GM12878 (cell line): Measurements from ENCODE around the gene TMED10.

Source experiments
- CEBPB ChIP-seq, 2 experiments: fragments of 150-350 bp in 1 of 2; IDR thresholded peaks; 2 replicates each; pipeline ENCODE4 v1.6.1; 2012 to 2014; ENCODE audit warnings: low read depth in 2 of 2, low read length in 2 of 2, borderline replicate concordance in 1 of 2, inconsistent platforms in 1 of 2
- CTCF ChIP-seq, 3 experiments: IDR thresholded peaks in 2 of 3; conservative IDR thresholded peaks in 1 of 3; 2 replicates each; pipeline ENCODE4 v1.5.1; 2011; ENCODE audit warnings: low read depth in 3 of 3, low read length in 3 of 3, mild to moderate bottlenecking in 3 of 3, control low read depth in 2 of 3, moderate library complexity in 2 of 3, inconsistent platforms in 1 of 3, mixed read lengths in 1 of 3; ENCODE audit not compliant: control insufficient read depth in 2 of 3, insufficient read depth in 1 of 3; ENCODE audit errors: extremely low read depth in 1 of 3
- EP300 ChIP-seq, 2 experiments: fragments of 150-350 bp in 1 of 2; IDR thresholded peaks; 2 replicates each; pipeline ENCODE4 v1.6.1; 2011 to 2012; ENCODE audit warnings: low read depth in 2 of 2, low read length in 2 of 2, borderline replicate concordance in 1 of 2, improper control_type of control experiment in 1 of 2, inconsistent platforms in 1 of 2; ENCODE audit not compliant: control insufficient read depth in 1 of 2
- HDAC2 ChIP-seq: fragments of 200-600 bp; sonication (generic); IDR thresholded peaks from 2 replicates; pipeline ENCODE4 v1.6.1; 2017
- POLR2A ChIP-seq: IDR thresholded peaks from 2 replicates; pipeline ENCODE4 v1.6.1; 2011; ENCODE audit warnings: low read depth, mild to moderate bottlenecking, low read length
- RB1 ChIP-seq: fragments of 450-650 bp; formaldehyde crosslinking; IDR thresholded peaks from 2 replicates; pipeline ENCODE4 v1.6.1; 2017; ENCODE audit warnings: mild to moderate bottlenecking, borderline replicate concordance
- TCF7 ChIP-seq: IDR thresholded peaks from 2 replicates; pipeline ENCODE4 v1.6.1; 2014; ENCODE audit warnings: antibody characterized with exemption, borderline replicate concordance
- ZNF384 ChIP-seq: IDR thresholded peaks from 2 replicates; pipeline ENCODE4 v1.6.1; 2012; ENCODE audit warnings: low read depth, mild to moderate bottlenecking, low read length, improper control_type of control experiment, borderline replicate concordance
- TF ChIP-seq, protein P1 (sequence below): IDR thresholded peaks from 2 replicates; pipeline ENCODE4 v1.6.1; 2011; ENCODE audit warnings: low read depth, low read length, improper control_type of control experiment, borderline replicate concordance

DNA sequence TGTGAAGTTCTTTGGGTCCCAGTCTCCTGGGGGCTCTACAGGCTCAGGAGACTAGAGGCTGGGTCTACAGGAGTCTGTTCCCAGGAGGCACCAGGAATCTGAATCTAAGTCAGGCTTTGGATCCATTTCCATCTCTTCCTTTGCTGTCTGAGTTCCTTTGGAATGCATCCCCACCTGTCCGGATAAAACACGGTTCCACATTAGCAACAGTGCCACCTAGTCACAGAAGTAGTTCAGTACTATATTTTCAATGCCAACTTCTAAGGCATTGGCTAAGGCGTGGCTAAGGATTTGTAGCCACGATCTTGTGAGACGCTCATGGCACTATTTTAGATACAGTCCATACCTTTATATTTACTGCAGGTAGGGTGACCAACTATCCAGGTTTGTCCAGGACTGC lies 91.9 kb downstream of the TMED10 start:
- no peak for TF ChIP-seq HDAC2
- no peak; a peak in 1 of 6 replicates for TF ChIP-seq CTCF (IDR thresholded peaks at IDR 0.05 in 2 of 3, conservative IDR thresholded peaks at IDR 0.05 in 1 of 3; ENCODE audit: control insufficient read depth in 2 of 3, extremely low read depth in 1 of 3, insufficient read depth in 1 of 3, low read depth in 3 of 3, low read length in 3 of 3)
- TF ChIP-seq EP300 (IDR thresholded peaks at IDR 0.05; ENCODE audit: borderline replicate concordance in 1 of 2, control insufficient read depth in 1 of 2, low read depth in 2 of 2, low read length in 2 of 2) = no peak
- TF ChIP-seq RB1 = no peak
- TF ChIP-seq ZNF384 = no peak
- TF ChIP-seq TCF7 = no peak
- TF ChIP-seq CEBPB (IDR thresholded peaks at IDR 0.05; ENCODE audit: borderline replicate concordance in 1 of 2, low read depth in 2 of 2, low read length in 2 of 2) = no peak
- no peak for TF ChIP-seq POLR2A
- TF ChIP-seq, protein P1, sequence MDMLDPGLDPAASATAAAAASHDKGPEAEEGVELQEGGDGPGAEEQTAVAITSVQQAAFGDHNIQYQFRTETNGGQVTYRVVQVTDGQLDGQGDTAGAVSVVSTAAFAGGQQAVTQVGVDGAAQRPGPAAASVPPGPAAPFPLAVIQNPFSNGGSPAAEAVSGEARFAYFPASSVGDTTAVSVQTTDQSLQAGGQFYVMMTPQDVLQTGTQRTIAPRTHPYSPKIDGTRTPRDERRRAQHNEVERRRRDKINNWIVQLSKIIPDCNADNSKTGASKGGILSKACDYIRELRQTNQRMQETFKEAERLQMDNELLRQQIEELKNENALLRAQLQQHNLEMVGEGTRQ = no peak
